SH-SY5Y (cell line): ENCODE results near the gene NHP2.

Experiments used
- GATA2 ChIP-seq: IDR thresholded peaks from 2 replicates; pipeline ENCODE4 v1.6.1; 2011; ENCODE audit warnings: mild to moderate bottlenecking, low read depth, low read length
- GATA3 ChIP-seq: IDR thresholded peaks from 2 replicates; pipeline ENCODE4 v1.6.1; 2011; ENCODE audit warnings: low read depth, mild to moderate bottlenecking, low read length, moderate library complexity

The NHP2 gene

GRCh38 chr5:178126556-178126955, 27.1 kb downstream of the NHP2 start:
- no peak for TF ChIP-seq GATA2
- TF ChIP-seq GATA3, result no peak

- TF ChIP-seq GATA3, result no peak
- no peak for TF ChIP-seq GATA2
Measured at GRCh38 chr5:178125253-178125906, 28.3 kb downstream of the NHP2 start.

DNA sequence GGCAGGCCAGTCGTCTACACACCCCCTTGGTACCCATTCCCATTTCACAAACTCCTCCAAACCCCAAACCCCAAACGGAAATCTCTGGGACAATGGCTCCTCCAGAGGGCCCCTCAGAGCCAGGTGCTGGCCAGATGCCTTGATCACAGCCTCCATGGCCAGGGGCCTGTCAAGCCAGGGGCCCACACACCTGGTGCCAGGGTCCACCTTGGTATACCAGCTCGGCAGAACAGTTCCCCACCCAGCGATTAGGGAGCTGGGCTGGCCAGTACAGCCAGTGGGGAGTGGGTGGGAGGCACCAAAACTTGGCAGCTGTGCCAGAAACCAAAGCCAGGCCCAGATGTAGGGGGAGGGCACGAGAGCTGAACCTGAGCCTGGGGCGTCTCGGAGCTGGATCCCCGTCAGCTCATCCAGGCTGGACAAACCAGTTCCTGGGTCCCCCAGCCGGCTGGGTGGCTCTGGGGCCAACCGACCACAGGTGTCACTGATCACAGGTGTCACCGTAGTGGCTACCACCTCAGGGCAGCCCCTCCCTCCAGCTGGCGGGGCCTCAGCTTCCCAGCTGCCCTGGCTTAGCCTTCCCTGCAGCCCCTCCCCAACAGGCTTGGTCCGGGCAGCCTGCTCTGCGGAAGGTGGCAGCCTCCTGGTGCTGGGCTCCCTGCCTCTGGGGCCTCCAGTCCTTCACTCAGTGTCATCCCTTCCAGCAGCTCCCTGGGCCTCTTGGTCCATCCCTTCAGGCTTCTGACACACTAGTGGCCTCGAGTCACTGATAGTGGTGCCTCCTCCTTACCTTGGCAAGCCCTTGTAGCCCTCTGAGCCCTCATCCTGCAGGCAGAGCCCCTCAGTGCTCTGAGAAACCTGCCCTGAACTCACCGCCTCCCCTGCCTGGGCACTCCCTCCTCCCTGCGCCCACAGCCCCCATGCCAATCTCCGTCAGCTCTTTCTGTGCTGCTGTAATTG, 29.4 kb downstream of the NHP2 start:
- no peak for TF ChIP-seq GATA3

DNA sequence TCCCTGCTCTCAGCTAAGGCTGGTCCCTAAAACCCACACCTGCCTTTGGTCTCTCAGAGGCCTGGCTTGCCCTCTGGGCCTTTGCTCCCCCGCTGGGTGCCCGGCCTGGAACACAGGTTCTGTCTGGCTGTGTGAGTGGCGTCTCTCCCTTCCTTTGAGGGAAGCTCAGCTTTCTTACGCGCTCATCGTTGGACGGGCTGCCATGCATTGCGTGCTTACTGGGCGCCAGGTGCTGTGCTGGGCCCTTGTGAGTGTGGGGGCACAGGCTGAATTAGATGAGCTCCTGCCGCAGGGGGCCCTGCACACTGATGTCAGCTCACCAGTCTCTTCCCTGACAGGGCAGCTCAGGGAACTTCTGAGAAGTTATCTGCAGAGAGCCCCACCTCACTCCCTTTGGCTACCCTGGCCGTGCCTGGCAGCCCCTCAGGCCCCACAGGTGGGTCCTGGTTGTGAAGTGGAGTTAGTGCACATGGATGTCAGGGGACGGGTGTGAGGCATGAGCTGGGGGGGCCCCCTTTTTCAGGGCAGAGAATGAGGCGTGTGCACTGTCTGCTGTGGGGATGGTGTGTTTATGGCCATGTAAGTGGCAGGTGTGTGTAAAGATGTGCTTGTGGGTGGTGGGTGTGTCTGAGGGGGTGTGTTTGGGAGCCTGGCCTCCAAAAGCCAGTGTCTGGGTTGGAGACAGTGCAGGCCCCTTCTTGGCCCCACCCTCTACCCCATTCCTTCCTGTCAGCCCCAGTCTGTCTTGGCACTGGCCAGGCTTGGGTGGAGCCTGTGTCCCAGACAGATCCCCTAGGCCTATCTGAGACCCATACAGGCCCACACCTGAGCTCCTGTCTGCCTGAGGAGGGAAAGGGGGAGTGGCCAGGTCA, 30.4 kb downstream of the NHP2 start:
- TF ChIP-seq GATA3 (no peak), GATA2 (no peak)

DNA sequence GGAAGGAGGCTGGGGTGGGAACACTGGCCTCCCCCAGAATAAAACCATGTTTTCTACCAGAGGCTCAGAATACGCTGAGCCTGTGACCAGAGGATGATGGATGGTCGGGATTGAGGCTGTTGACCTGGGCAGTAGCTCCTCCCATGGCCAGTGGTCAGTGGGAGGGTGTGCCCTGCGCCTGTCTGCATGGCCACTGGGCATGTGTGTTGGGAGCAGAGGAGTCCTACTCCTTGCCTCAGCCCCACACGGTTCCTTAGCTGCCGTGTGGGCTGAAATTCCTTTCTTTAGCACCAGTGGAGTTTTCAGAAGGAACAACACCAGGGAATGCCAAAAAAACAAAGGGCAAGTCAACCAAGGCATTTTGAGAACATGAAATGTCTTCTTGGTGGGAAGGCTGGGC, 31.3 kb downstream of the NHP2 start:
- TF ChIP-seq GATA2, result no peak

DNA sequence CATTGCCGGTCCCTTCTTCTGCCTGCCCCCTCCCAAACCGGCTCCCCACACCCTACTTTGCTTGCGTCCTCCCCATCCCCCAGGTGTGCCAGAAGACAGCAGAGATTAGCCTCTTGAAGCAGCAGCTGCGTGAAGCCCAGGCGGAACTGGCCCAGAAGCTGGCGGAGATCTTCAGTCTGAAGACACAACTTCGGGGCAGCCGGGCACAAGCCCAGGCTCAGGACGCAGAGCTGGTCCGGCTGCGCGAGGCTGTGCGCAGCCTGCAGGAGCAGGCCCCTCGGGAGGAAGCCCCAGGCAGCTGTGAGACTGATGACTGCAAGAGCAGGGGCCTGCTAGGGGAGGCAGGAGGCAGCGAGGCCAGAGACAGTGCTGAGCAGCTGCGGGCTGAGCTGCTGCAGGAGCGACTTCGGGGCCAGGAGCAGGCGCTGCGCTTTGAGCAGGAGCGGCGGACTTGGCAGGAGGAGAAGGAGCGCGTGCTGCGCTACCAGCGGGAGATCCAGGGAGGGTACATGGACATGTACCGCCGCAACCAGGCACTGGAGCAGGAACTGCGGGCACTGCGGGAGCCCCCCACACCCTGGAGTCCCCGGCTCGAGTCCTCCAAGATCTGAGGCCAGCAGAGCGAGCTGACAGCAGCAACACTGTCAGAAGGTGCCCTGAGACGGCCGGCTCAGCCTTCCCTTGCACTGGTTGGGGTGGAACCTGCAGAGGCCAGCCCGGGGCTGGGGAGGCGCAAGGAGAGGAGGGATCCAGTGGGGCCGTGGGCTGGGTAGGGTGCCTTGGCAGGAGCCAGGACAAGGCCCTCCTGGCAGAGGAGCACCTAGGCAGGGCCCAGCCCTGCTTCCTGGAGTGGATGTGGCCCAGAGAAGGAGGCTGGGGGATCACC, 32.1 kb downstream of the NHP2 start:
- TF ChIP-seq GATA2 (no peak), GATA3 (no peak)

- TF ChIP-seq GATA2, result no peak
- TF ChIP-seq GATA3, result no peak
Measured at GRCh38 chr5:178120607-178121357, 32.9 kb downstream of the NHP2 start.

DNA sequence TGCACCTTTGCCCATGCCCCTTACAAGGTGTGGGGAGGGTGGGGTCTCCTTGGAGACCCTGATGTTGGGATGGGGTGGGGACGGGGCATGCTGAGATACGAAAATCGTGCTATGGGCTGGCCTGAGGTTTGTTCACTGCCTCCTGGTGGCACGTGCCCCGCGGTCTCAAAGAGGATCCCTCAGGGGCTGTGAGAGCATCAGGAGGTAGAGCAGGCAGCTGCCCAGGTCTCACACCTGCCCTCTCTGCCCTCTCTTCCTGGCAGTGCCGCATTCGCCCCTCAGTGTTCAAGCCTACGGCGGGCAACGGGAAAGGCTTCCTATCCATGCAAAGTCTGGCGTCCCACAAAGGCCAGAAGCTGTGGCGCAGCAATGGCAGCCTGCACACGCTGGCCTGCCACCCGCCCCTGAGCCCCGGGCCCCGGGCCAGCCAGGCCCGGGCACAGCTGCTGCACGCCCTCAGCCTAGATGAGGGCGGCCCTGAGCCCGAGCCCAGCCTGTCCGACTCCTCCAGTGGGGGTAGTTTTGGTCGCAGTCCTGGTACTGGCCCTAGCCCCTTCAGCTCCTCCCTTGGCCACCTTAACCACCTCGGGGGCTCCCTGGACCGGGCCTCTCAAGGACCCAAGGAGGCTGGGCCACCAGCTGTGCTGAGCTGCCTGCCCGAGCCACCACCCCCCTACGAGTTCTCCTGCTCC, 33.6 kb downstream of the NHP2 start:
- no peak for TF ChIP-seq GATA2
- no peak for TF ChIP-seq GATA3

DNA sequence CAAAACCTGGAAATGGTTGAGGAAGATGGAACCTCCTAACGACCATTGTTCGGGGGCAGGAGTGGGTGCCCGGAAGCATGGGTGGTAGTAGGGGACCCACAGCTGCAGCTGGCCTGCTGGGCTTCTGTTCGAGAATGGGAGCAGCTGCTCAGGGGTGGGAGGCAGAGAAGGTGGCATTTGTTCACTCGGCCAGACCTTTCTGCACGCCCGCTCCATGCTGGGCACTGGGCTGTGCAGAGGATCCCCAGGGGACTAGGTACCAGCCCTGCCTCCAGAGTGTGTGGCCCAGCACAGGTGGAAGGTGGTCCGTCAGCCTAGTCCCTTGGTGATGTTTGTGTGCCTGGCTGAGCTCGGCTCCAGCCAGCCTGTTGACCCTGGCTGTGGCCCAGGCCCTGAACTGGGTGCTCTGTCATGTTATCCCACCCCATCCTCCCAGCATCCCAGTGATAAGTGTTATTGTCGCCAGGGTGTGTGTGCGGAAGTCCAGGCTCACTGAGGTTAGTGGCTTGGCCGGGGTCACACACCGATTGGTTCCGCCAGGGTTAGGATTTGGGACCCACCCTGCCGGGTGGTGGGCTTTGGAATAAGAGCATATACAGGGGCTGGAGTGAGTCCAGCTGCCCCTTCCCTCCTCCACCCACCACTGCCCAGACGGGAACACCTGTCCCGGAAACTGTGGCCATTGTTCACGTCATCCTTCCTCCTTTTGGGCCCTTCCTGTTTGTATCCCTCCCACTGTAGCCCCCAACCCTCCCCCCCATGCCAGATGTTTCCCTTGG, 35.6 kb downstream of the NHP2 start:
- TF ChIP-seq GATA2 (no peak), GATA3 (no peak)

GRCh38 chr5:178116143-178116885, 37.4 kb downstream of the NHP2 start:
- no peak for TF ChIP-seq GATA2
- no peak for TF ChIP-seq GATA3

GRCh38 chr5:178115814-178116142, 37.9 kb downstream of the NHP2 start:
- TF ChIP-seq GATA2 (no peak), GATA3 (no peak)
